ENCODE results near the gene LRRC52.

DNA sequence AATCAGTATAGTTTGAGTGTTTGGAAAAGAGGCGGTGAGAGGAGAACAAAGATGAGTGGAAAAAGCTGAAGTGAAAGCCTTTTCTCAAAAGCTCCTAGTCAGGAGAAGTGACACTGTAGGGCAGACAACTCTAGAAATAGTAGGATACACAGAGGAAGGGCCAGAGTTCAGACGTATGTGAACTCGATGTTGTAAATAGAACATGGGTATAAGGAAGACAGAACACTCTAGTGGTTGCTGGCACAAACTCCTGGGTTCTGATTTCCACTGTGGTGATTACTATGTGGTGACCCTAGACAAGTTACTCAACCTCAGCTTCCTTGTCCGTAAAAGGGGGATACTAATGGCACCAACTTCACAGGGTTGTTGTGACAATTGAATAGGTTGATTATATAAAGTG is 57.0 kb downstream of the LRRC52 start:
- TF ChIP-seq CTCF (IDR thresholded peaks at IDR 0.05; ENCODE audit: low read depth, low read length) (no peak), POLR2A (IDR thresholded peaks at IDR 0.05; ENCODE audit: extremely low read depth, insufficient read length) (no peak), MYC (IDR thresholded peaks at IDR 0.05; ENCODE audit: low read depth, low read length) (no peak), MAX (IDR thresholded peaks at IDR 0.05; ENCODE audit: low read depth, low read length) (no peak)

All from NB4 (cell line).